GM21526 (cell line): ENCODE results near the gene CDC25A.

Experiments
- ATAC-seq: cut with Tn5 transposase; IDR thresholded peaks from one replicate; pipeline ENCODE4 v1.9.1; 2021; ENCODE audit warnings: moderate library complexity; ENCODE audit not compliant: unreplicated experiment, low FRiP score

Gene CDC25A

GRCh38 chr3:48143567-48143966 is 44.6 kb downstream of the CDC25A start:
- ATAC-seq: no peak

GRCh38 chr3:48142316-48142870 is 45.8 kb downstream of the CDC25A start:
- no peak for ATAC-seq

- ATAC-seq: no peak
Measured at GRCh38 chr3:48141604-48142137, 46.5 kb downstream of the CDC25A start.

GRCh38 chr3:48140936-48141603 is 47.1 kb downstream of the CDC25A start:
- no peak for ATAC-seq

GRCh38 chr3:48140336-48140757 is 47.9 kb downstream of the CDC25A start:
- no peak for ATAC-seq

- no peak for ATAC-seq
Measured at GRCh38 chr3:48137425-48137999, 50.7 kb downstream of the CDC25A start.

GRCh38 chr3:48135552-48136495 is 52.4 kb downstream of the CDC25A start:
- ATAC-seq: no peak

- no peak for ATAC-seq
Measured at GRCh38 chr3:48130321-48130904, 57.8 kb downstream of the CDC25A start.

- no peak for ATAC-seq
Measured at GRCh38 chr3:48129921-48130320, 58.3 kb downstream of the CDC25A start.

GRCh38 chr3:48128774-48129173 is 59.4 kb downstream of the CDC25A start:
- ATAC-seq: no peak

- ATAC-seq: no peak
Measured at GRCh38 chr3:48125886-48126622, 62.2 kb downstream of the CDC25A start.

- no peak for ATAC-seq
Measured at GRCh38 chr3:48125013-48125705, 63.1 kb downstream of the CDC25A start.

- ATAC-seq: no peak
Measured at GRCh38 chr3:48123346-48123745, 64.9 kb downstream of the CDC25A start.

- no peak for ATAC-seq
Measured at GRCh38 chr3:48122504-48122903, 65.7 kb downstream of the CDC25A start.

- ATAC-seq: no peak
Measured at GRCh38 chr3:48120223-48120622, 68.0 kb downstream of the CDC25A start.

- ATAC-seq: no peak
Measured at GRCh38 chr3:48119505-48120193, 68.6 kb downstream of the CDC25A start.

GRCh38 chr3:48118928-48119327 is 69.3 kb downstream of the CDC25A start:
- no peak for ATAC-seq

- ATAC-seq: no peak
Measured at GRCh38 chr3:48118322-48118721, 69.9 kb downstream of the CDC25A start.

GRCh38 chr3:48112813-48113212 is 75.4 kb downstream of the CDC25A start:
- ATAC-seq: no peak
